Measurements from ENCODE around the gene FCGR3A.

DNA sequence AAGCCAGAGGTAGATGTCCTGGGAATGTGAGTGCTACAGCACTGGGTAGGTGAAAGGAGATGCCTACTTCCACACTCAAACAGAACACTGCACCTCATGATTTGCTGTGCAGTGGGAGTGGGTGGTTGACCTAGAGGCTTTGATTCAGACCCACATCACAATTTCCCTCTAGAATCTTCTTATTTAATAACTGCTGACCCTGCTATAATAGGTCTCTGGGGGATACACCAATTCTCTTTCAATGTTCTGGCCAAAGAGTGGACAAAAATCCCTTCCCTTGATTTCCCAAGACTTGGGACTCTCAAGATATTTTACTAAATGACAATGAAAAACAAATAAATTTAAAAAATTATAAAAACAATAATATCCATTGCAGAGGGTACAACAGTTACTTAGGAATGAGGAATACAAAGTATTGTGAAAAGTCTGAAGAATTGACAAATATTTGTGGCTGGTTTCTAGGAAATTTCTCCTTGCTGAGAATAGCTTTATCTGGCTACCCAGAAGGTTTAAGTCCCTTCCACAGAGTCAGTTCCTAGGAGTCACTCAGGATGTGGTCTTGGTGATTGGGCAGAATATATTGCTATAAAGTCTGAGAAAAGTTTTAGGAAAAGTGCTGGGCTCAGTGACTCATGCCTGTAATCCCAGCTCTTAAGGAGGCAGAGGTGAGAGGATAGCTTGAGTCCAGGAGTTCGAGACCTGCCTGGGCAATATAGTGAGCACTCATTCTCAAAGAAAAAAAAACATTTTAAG is 46.8 kb downstream of the FCGR3A start:
- TF ChIP-seq, protein P1, sequence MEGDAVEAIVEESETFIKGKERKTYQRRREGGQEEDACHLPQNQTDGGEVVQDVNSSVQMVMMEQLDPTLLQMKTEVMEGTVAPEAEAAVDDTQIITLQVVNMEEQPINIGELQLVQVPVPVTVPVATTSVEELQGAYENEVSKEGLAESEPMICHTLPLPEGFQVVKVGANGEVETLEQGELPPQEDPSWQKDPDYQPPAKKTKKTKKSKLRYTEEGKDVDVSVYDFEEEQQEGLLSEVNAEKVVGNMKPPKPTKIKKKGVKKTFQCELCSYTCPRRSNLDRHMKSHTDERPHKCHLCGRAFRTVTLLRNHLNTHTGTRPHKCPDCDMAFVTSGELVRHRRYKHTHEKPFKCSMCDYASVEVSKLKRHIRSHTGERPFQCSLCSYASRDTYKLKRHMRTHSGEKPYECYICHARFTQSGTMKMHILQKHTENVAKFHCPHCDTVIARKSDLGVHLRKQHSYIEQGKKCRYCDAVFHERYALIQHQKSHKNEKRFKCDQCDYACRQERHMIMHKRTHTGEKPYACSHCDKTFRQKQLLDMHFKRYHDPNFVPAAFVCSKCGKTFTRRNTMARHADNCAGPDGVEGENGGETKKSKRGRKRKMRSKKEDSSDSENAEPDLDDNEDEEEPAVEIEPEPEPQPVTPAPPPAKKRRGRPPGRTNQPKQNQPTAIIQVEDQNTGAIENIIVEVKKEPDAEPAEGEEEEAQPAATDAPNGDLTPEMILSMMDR (IDR thresholded peaks at IDR 0.05) = no peak
- TF ChIP-seq POLR2A (IDR thresholded peaks at IDR 0.05) = no peak

Data from adrenal gland (tissue), 5 donors.